Measurements from ENCODE around the gene FILIP1.
"Not testable (repeated sequence)": the region's sequence is repeated elsewhere in the genome, so short reads cannot be mapped to it uniquely, and the experiment has no call there.

The FILIP1 gene

DNA sequence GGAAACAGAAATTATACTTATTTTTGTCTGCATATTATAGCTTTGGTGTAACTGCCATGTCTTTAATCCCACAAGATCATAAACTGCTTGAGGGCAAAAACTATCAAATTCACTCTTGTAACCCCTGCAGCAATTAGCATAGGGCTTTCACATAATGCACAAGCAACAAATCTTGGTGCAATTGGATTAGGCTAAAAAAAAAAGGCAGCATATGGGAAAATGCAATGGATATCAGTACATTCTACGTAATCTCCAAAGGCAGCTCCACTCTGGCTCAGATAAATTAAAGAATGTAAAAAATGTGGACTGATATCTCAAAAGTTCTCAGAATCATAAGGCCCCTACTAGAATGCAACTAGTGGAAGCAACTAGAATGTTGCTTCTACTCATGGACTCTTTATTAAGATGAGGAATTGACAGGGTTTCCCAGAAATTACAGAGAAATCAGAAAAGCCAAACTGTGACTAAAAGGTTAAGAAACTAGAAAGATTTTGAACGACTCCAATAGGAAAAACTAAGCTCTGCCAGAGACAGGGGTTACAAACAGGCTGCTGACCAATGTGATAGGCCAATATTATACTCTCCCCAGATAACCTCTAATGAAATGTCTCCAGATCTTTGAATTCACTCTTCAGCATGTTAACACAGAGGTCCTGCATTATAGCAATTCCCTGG, 55.0 kb downstream of the FILIP1 start:
- no peak overlapping the region for H3K27ac ChIP-seq (ENCODE audit: low read depth, low read length)
- no peak overlapping the region for H3K4me3 ChIP-seq (ENCODE audit: low read depth in 1 of 2, low read length in 2 of 2)
- no peaks in the 10 kb centered on the region for H3K36me3 ChIP-seq (ENCODE audit: control insufficient read depth in 1 of 2, insufficient read depth in 2 of 2, low read length in 2 of 2)
- H3K9me3 ChIP-seq (ENCODE audit: control insufficient read depth in 1 of 2, low read length in 2 of 2): no peaks in the 10 kb centered on the region
- no peaks in the 10 kb centered on the region for H3K4me1 ChIP-seq (ENCODE audit: control insufficient read depth in 1 of 2, insufficient read depth in 2 of 2, low read length in 2 of 2)
- H3K9ac ChIP-seq (ENCODE audit: low read depth in 1 of 2, low read length in 2 of 2): no peak overlapping the region
- no peaks in the 10 kb centered on the region for H3K27me3 ChIP-seq (ENCODE audit: control insufficient read depth in 1 of 2, insufficient read depth in 2 of 2, low read length in 2 of 2)

GRCh38 chr6:75438013-75438431, 55.6 kb downstream of the FILIP1 start:
- Histone ChIP-seq H3K9ac (ENCODE audit: low read depth in 1 of 2, low read length in 2 of 2) (no peak overlapping the region), H3K4me3 (ENCODE audit: low read depth in 1 of 2, low read length in 2 of 2) (no peak overlapping the region)

DNA sequence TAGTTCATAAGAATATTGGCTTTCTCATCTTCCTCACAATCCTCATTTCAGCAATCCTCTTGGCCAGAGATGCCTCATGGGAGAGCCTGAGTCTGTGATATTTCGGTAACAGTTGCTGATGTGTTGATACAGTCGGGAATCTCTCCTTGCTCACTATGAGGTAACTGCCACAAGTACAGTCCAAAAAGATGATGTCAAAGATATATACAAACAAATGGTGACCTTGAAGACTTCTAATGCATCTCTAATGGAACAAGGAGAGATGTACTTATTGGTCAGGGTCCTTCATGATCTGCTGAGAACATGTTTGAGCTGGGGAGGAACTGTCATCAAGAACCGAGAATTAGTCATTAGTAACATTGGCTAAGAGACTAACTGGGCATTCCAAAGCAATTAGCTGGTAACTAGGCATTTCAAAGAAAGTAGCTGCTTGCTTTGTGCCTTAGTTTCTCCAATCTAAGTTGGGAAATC, 56.1 kb downstream of the FILIP1 start:
- Histone ChIP-seq H3K4me3 (ENCODE audit: low read depth in 1 of 2, low read length in 2 of 2) (no peak overlapping the region), H3K36me3 (ENCODE audit: control insufficient read depth in 1 of 2, insufficient read depth in 2 of 2, low read length in 2 of 2) (no peaks in the 10 kb centered on the region), H3K9me3 (ENCODE audit: control insufficient read depth in 1 of 2, low read length in 2 of 2) (no peaks in the 10 kb centered on the region), H3K27me3 (ENCODE audit: control insufficient read depth in 1 of 2, insufficient read depth in 2 of 2, low read length in 2 of 2) (no peaks in the 10 kb centered on the region), H3K4me1 (ENCODE audit: control insufficient read depth in 1 of 2, insufficient read depth in 2 of 2, low read length in 2 of 2) (no peaks in the 10 kb centered on the region), H3K27ac (ENCODE audit: low read depth, low read length) (no peak overlapping the region), H3K9ac (ENCODE audit: low read depth in 1 of 2, low read length in 2 of 2) (no peak overlapping the region)

More at GRCh38 chr6:75438013-75438431, 55.6 kb downstream of the FILIP1 start:
- Histone ChIP-seq H3K9me3 (ENCODE audit: control insufficient read depth in 1 of 2, low read length in 2 of 2) (no peaks in the 10 kb centered on the region), H3K36me3 (ENCODE audit: control insufficient read depth in 1 of 2, insufficient read depth in 2 of 2, low read length in 2 of 2) (no peaks in the 10 kb centered on the region), H3K4me1 (ENCODE audit: control insufficient read depth in 1 of 2, insufficient read depth in 2 of 2, low read length in 2 of 2) (no peaks in the 10 kb centered on the region), H3K27me3 (ENCODE audit: control insufficient read depth in 1 of 2, insufficient read depth in 2 of 2, low read length in 2 of 2) (no peaks in the 10 kb centered on the region), H3K27ac (ENCODE audit: low read depth, low read length) (no peak overlapping the region)

GRCh38 chr6:75436869-75437268, 56.7 kb downstream of the FILIP1 start:
- Histone ChIP-seq H3K9ac (ENCODE audit: low read depth in 1 of 2, low read length in 2 of 2) (no peak overlapping the region), H3K9me3 (ENCODE audit: control insufficient read depth in 1 of 2, low read length in 2 of 2) (no peaks in the 10 kb centered on the region), H3K27ac (ENCODE audit: low read depth, low read length) (no peak overlapping the region), H3K4me3 (ENCODE audit: low read depth in 1 of 2, low read length in 2 of 2) (no peak overlapping the region), H3K4me1 (ENCODE audit: control insufficient read depth in 1 of 2, insufficient read depth in 2 of 2, low read length in 2 of 2) (no peaks in the 10 kb centered on the region), H3K36me3 (ENCODE audit: control insufficient read depth in 1 of 2, insufficient read depth in 2 of 2, low read length in 2 of 2) (no peaks in the 10 kb centered on the region), H3K27me3 (ENCODE audit: control insufficient read depth in 1 of 2, insufficient read depth in 2 of 2, low read length in 2 of 2) (no peaks in the 10 kb centered on the region)

DNA sequence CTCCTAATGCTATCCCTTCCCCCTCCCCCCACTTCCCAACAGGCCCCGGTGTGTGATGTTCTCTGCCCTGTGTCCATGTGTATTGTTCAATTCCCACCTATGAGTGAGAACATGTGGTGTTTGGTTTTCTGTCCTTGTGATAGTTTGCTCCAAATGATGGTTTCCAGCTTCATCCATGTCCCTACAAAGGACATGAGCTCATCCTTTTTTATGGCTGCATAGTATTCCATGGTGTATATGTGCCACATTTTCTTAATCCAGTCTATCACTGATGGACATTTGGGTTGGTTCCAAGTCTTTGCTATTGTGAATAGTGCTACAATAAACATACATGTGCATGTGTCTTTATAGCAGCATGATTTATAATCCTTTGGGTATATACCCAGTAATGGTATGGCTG, 60.8 kb downstream of the FILIP1 start:
- H3K4me3 ChIP-seq (ENCODE audit: low read depth in 1 of 2, low read length in 2 of 2); H3K4me1 ChIP-seq (ENCODE audit: control insufficient read depth in 1 of 2, insufficient read depth in 2 of 2, low read length in 2 of 2); H3K36me3 ChIP-seq (ENCODE audit: control insufficient read depth in 1 of 2, insufficient read depth in 2 of 2, low read length in 2 of 2); H3K9me3 ChIP-seq (ENCODE audit: control insufficient read depth in 1 of 2, low read length in 2 of 2); H3K9ac ChIP-seq (ENCODE audit: low read depth in 1 of 2, low read length in 2 of 2); H3K27ac ChIP-seq (ENCODE audit: low read depth, low read length); H3K27me3 ChIP-seq (ENCODE audit: control insufficient read depth in 1 of 2, insufficient read depth in 2 of 2, low read length in 2 of 2): not testable (repeated sequence)

- no peak overlapping the region for H3K4me3 ChIP-seq (ENCODE audit: low read depth in 1 of 2, low read length in 2 of 2)
- H3K4me1 ChIP-seq (ENCODE audit: control insufficient read depth in 1 of 2, insufficient read depth in 2 of 2, low read length in 2 of 2): no peaks in the 10 kb centered on the region
- H3K27me3 ChIP-seq (ENCODE audit: control insufficient read depth in 1 of 2, insufficient read depth in 2 of 2, low read length in 2 of 2): no peaks in the 10 kb centered on the region
- no peaks in the 10 kb centered on the region for H3K9me3 ChIP-seq (ENCODE audit: control insufficient read depth in 1 of 2, low read length in 2 of 2)
- no peak overlapping the region for H3K27ac ChIP-seq (ENCODE audit: low read depth, low read length)
- no peak overlapping the region for H3K9ac ChIP-seq (ENCODE audit: low read depth in 1 of 2, low read length in 2 of 2)
- H3K36me3 ChIP-seq (ENCODE audit: control insufficient read depth in 1 of 2, insufficient read depth in 2 of 2, low read length in 2 of 2): no peaks in the 10 kb centered on the region
These were observed 62.2 kb downstream of the FILIP1 start for GRCh38 chr6:75431379-75431778.

- no peaks in the 10 kb centered on the region for H3K9me3 ChIP-seq (ENCODE audit: control insufficient read depth in 1 of 2, low read length in 2 of 2)
- no peaks in the 10 kb centered on the region for H3K27me3 ChIP-seq (ENCODE audit: control insufficient read depth in 1 of 2, insufficient read depth in 2 of 2, low read length in 2 of 2)
- H3K4me3 ChIP-seq (ENCODE audit: low read depth in 1 of 2, low read length in 2 of 2): no peak overlapping the region
- no peak overlapping the region for H3K27ac ChIP-seq (ENCODE audit: low read depth, low read length)
- no peak overlapping the region for H3K9ac ChIP-seq (ENCODE audit: low read depth in 1 of 2, low read length in 2 of 2)
- no peaks in the 10 kb centered on the region for H3K4me1 ChIP-seq (ENCODE audit: control insufficient read depth in 1 of 2, insufficient read depth in 2 of 2, low read length in 2 of 2)
- no peaks in the 10 kb centered on the region for H3K36me3 ChIP-seq (ENCODE audit: control insufficient read depth in 1 of 2, insufficient read depth in 2 of 2, low read length in 2 of 2)
These were observed 62.8 kb downstream of the FILIP1 start for GRCh38 chr6:75430631-75431325.

GRCh38 chr6:75429061-75429703, 64.4 kb downstream of the FILIP1 start:
- no peaks in the 10 kb centered on the region for H3K36me3 ChIP-seq (ENCODE audit: control insufficient read depth in 1 of 2, insufficient read depth in 2 of 2, low read length in 2 of 2)
- H3K4me3 ChIP-seq (ENCODE audit: low read depth in 1 of 2, low read length in 2 of 2): no peak overlapping the region
- H3K4me1 ChIP-seq (ENCODE audit: control insufficient read depth in 1 of 2, insufficient read depth in 2 of 2, low read length in 2 of 2): no peaks in the 10 kb centered on the region
- H3K9ac ChIP-seq (ENCODE audit: low read depth in 1 of 2, low read length in 2 of 2): no peak overlapping the region
- no peaks in the 10 kb centered on the region for H3K27me3 ChIP-seq (ENCODE audit: control insufficient read depth in 1 of 2, insufficient read depth in 2 of 2, low read length in 2 of 2)
- H3K27ac ChIP-seq (ENCODE audit: low read depth, low read length): no peak overlapping the region
- H3K9me3 ChIP-seq (ENCODE audit: control insufficient read depth in 1 of 2, low read length in 2 of 2): no peaks in the 10 kb centered on the region

- Histone ChIP-seq H3K27ac (ENCODE audit: low read depth, low read length) (no peak overlapping the region), H3K9me3 (ENCODE audit: control insufficient read depth in 1 of 2, low read length in 2 of 2) (no peaks in the 10 kb centered on the region), H3K36me3 (ENCODE audit: control insufficient read depth in 1 of 2, insufficient read depth in 2 of 2, low read length in 2 of 2) (no peaks in the 10 kb centered on the region), H3K4me1 (ENCODE audit: control insufficient read depth in 1 of 2, insufficient read depth in 2 of 2, low read length in 2 of 2) (no peaks in the 10 kb centered on the region), H3K4me3 (ENCODE audit: low read depth in 1 of 2, low read length in 2 of 2) (no peak overlapping the region), H3K9ac (ENCODE audit: low read depth in 1 of 2, low read length in 2 of 2) (no peak overlapping the region), H3K27me3 (ENCODE audit: control insufficient read depth in 1 of 2, insufficient read depth in 2 of 2, low read length in 2 of 2) (no peaks in the 10 kb centered on the region)
These were observed 65.4 kb downstream of the FILIP1 start for GRCh38 chr6:75428204-75428603.

GRCh38 chr6:75427329-75427728, 66.3 kb downstream of the FILIP1 start:
- Histone ChIP-seq H3K36me3 (ENCODE audit: control insufficient read depth in 1 of 2, insufficient read depth in 2 of 2, low read length in 2 of 2) (no peaks in the 10 kb centered on the region), H3K4me1 (ENCODE audit: control insufficient read depth in 1 of 2, insufficient read depth in 2 of 2, low read length in 2 of 2) (no peaks in the 10 kb centered on the region), H3K9ac (ENCODE audit: low read depth in 1 of 2, low read length in 2 of 2) (no peak overlapping the region), H3K27ac (ENCODE audit: low read depth, low read length) (no peak overlapping the region), H3K27me3 (ENCODE audit: control insufficient read depth in 1 of 2, insufficient read depth in 2 of 2, low read length in 2 of 2) (no peaks in the 10 kb centered on the region), H3K9me3 (ENCODE audit: control insufficient read depth in 1 of 2, low read length in 2 of 2) (no peaks in the 10 kb centered on the region), H3K4me3 (ENCODE audit: low read depth in 1 of 2, low read length in 2 of 2) (no peak overlapping the region)
